H1 (cell line): ENCODE measurements around the gene OR7A10. TPM values are rescaled to one million over a fixed set of nuclear protein-coding genes. Genes with fewer than 3 reads are reported as not detected.

ENCODE experiments used
- CTCF ChIA-PET: fragments of 300-600 bp; sonication (Branson Sonifier 250); formaldehyde crosslinking; loops from one replicate; lab custom pipeline; 2021; ENCODE audit not compliant: partially characterized antibody; lab: Charles Lee
- POLR2A ChIA-PET: fragments of 300-600 bp; sonication (Branson Sonifier 250); formaldehyde crosslinking; loops from one replicate; lab custom pipeline; 2021; ENCODE audit warnings: inconsistent platforms; ENCODE audit not compliant: partially characterized antibody; lab: Charles Lee
- DNase-seq, 2 experiments: peaks; one replicate each; pipeline versions ENCODE4 v3.0.0 to v3.0.0-alpha.2; 2010 to 2022; ENCODE audit warnings: low spot score in 2 of 2, low read depth in 1 of 2, mixed read lengths in 1 of 2
- FAIRE-seq: peaks from 2 replicates; lab custom pipeline; 2011; peaks lifted over from hg19 to GRCh38; lab: Jason Lieb, UNC
- H2AFZ ChIP-seq: 2 replicates; pipeline ENCODE4 v1.8.1; 2012; ENCODE audit warnings: low read length, inconsistent platforms
- H2AK5ac ChIP-seq: 2 replicates; pipeline ENCODE4 v1.6.1; 2013; ENCODE audit warnings: low read depth, low read length
- H2BK120ac ChIP-seq: replicated peaks from 2 replicates; pipeline ENCODE3; 2013; ENCODE audit warnings: low read depth, low read length, inconsistent platforms
- H2BK12ac ChIP-seq: 2 replicates; pipeline ENCODE4 v1.6.1; 2013; ENCODE audit warnings: low read depth, low read length
- H2BK15ac ChIP-seq: 2 replicates; pipeline ENCODE4 v1.6.1; 2013; ENCODE audit warnings: low read length
- H2BK20ac ChIP-seq: 2 replicates; pipeline ENCODE4 v1.6.1; 2013; ENCODE audit warnings: low read length
- H2BK5ac ChIP-seq: 2 replicates; pipeline ENCODE4 v1.6.1; 2013; ENCODE audit warnings: low read depth, low read length
- H3K14ac ChIP-seq: 2 replicates; pipeline ENCODE4 v1.6.1; 2013; ENCODE audit warnings: inconsistent platforms; ENCODE audit not compliant: insufficient read length
- H3K18ac ChIP-seq: 2 replicates; pipeline ENCODE4 v1.6.1; 2013; ENCODE audit warnings: low read length; ENCODE audit errors: extremely low read depth
- H3K23ac ChIP-seq: 2 replicates; pipeline ENCODE4 v1.6.1; 2013; ENCODE audit warnings: inconsistent platforms; ENCODE audit not compliant: insufficient read length
- H3K23me2 ChIP-seq: 2 replicates; pipeline ENCODE4 v1.6.1; 2013; ENCODE audit warnings: low read depth, low read length
- H3K27ac ChIP-seq: 2 replicates; pipeline ENCODE4 v1.6.1; 2011; ENCODE audit warnings: low read depth, low read length, inconsistent platforms
- H3K27me3 ChIP-seq, 4 experiments: replicated peaks in 1 of 4; 1 replicate in 1 of 4; 2 replicates in 3 of 4; pipeline versions ENCODE4 v1.6.1 to v1.8.1; 2011 to 2013; ENCODE audit warnings: low read length in 3 of 4, mild to moderate bottlenecking in 3 of 4, inconsistent platforms in 2 of 4, mixed read lengths in 2 of 4, moderate library complexity in 1 of 4; ENCODE audit not compliant: control insufficient read depth in 3 of 4, insufficient read depth in 3 of 4; ENCODE audit errors: extremely low read depth in 1 of 4
- H3K36me3 ChIP-seq, 4 experiments: 2 replicates each; pipeline versions ENCODE4 v1.6.1 to v1.8.1; 2011 to 2013; ENCODE audit warnings: mild to moderate bottlenecking in 4 of 4, low read length in 3 of 4, moderate library complexity in 2 of 4, control low read depth in 1 of 4, inconsistent platforms in 1 of 4; ENCODE audit not compliant: insufficient read depth in 4 of 4, control insufficient read depth in 2 of 4
- H3K4ac ChIP-seq: replicated peaks from 2 replicates; pipeline ENCODE3; 2013; ENCODE audit warnings: low read length, low read depth, mixed read lengths, inconsistent platforms; ENCODE audit not compliant: insufficient read length
- H3K4me1 ChIP-seq, 4 experiments: replicated peaks in 1 of 4; 1 replicate in 1 of 4; 2 replicates in 3 of 4; pipeline versions ENCODE4 v1.6.1 to v1.8.1; 2011 to 2013; ENCODE audit warnings: low read length in 3 of 4, inconsistent platforms in 2 of 4, mixed read lengths in 1 of 4; ENCODE audit not compliant: insufficient read depth in 4 of 4, control insufficient read depth in 3 of 4
- H3K4me2 ChIP-seq, 2 experiments: 2 replicates each; pipeline versions ENCODE4 v1.6.1 to v1.8.1; 2011 to 2013; ENCODE audit warnings: low read depth in 2 of 2, low read length in 2 of 2, control low read depth in 1 of 2, inconsistent platforms in 1 of 2, mild to moderate bottlenecking in 1 of 2; ENCODE audit not compliant: insufficient read depth in 1 of 2
- H3K4me3 ChIP-seq, 4 experiments: fragments of 200-600, 300-600 bp in 1 of 4; sonication (generic), shearing (Covaris generic), sonication (Bioruptor Twin) in 1 of 4; 2 replicates each; pipeline versions ENCODE4 v1.5.1 to v1.8.1; 2011 to 2016; ENCODE audit warnings: low read length in 4 of 4, low read depth in 3 of 4, control low read depth in 2 of 4, inconsistent platforms in 2 of 4, mild to moderate bottlenecking in 2 of 4, mixed read lengths in 1 of 4, moderate library complexity in 1 of 4; ENCODE audit not compliant: insufficient read depth in 2 of 4; ENCODE audit errors: extremely low read depth in 1 of 4
- H3K56ac ChIP-seq: replicated peaks from 2 replicates; pipeline ENCODE3; 2013; ENCODE audit warnings: low read depth, mild to moderate bottlenecking, mixed read lengths, low read length, inconsistent platforms; ENCODE audit not compliant: insufficient read length
- H3K79me1 ChIP-seq: 2 replicates; pipeline ENCODE4 v1.6.1; 2013; ENCODE audit warnings: low read depth, low read length, control low read depth
- H3K79me2 ChIP-seq, 2 experiments: 2 replicates each; pipeline versions ENCODE4 v1.6.1 to v1.8.1; 2012 to 2013; ENCODE audit warnings: low read length in 2 of 2, mild to moderate bottlenecking in 2 of 2, inconsistent platforms in 1 of 2; ENCODE audit not compliant: insufficient read depth in 2 of 2, control insufficient read depth in 1 of 2
- H3K9ac ChIP-seq, 4 experiments: replicated peaks in 1 of 4; 1 replicate in 1 of 4; 2 replicates in 3 of 4; pipeline versions ENCODE4 v1.6.1 to v1.8.1; 2011 to 2013; ENCODE audit warnings: low read depth in 3 of 4, low read length in 3 of 4, control low read depth in 2 of 4, mild to moderate bottlenecking in 2 of 4, moderate library complexity in 2 of 4, inconsistent platforms in 1 of 4; ENCODE audit errors: extremely low read depth in 1 of 4
- H3K9me3 ChIP-seq, 2 experiments: 2 replicates each; pipeline versions ENCODE4 v1.6.1 to v1.8.1; 2012 to 2013; ENCODE audit warnings: mild to moderate bottlenecking in 2 of 2, moderate library complexity in 2 of 2, control low read depth in 1 of 2, inconsistent platforms in 1 of 2, low read depth in 1 of 2, low read length in 1 of 2, mixed read lengths in 1 of 2; ENCODE audit not compliant: insufficient read depth in 2 of 2
- H4K20me1 ChIP-seq, 2 experiments: replicated peaks in 1 of 2; 2 replicates each; pipeline versions ENCODE3 to v1.8.1; 2011 to 2013; ENCODE audit warnings: inconsistent platforms in 2 of 2, low read length in 2 of 2, mild to moderate bottlenecking in 1 of 2; ENCODE audit not compliant: insufficient read depth in 2 of 2, control insufficient read depth in 1 of 2
- H4K5ac ChIP-seq: 2 replicates; pipeline ENCODE4 v1.6.1; 2013; ENCODE audit warnings: low read length, low read depth, mixed read lengths, inconsistent platforms; ENCODE audit not compliant: insufficient read length
- H4K8ac ChIP-seq: 2 replicates; pipeline ENCODE4 v1.8.0; 2013; ENCODE audit warnings: mild to moderate bottlenecking, moderate library complexity, low read length, inconsistent platforms; ENCODE audit not compliant: insufficient read depth; ENCODE audit errors: extremely low read depth
- H4K91ac ChIP-seq: replicated peaks from 2 replicates; pipeline ENCODE3; 2013; ENCODE audit warnings: low read length, mixed read lengths, inconsistent platforms; ENCODE audit not compliant: insufficient read length
- RBBP5 ChIP-seq: IDR thresholded peaks from 2 replicates; pipeline ENCODE4 v1.7.1; 2012; ENCODE audit warnings: low read depth, mild to moderate bottlenecking, inconsistent platforms, low read length, moderate library complexity, borderline replicate concordance
- SIX5 ChIP-seq: IDR thresholded peaks from 2 replicates; pipeline ENCODE4 v1.6.1; 2011; ENCODE audit warnings: mild to moderate bottlenecking, low read depth, low read length
- WGBS, 2 experiments: shearing (Covaris generic) in 1 of 2; methylation state at CpG; one replicate each; pipeline versions ENCODE4 v1.1.6 to v1.1.7; 2013 to 2015; ENCODE audit warnings: low lambda C conversion rate in 2 of 2, mixed read lengths in 2 of 2, inconsistent platforms in 1 of 2, low coverage in 1 of 2, missing lambda C conversion rate in 1 of 2; ENCODE audit not compliant: insufficient replicate concordance in 2 of 2, insufficient coverage in 1 of 2, insufficient read length in 1 of 2; ENCODE audit errors: extremely low coverage in 1 of 2, missing lambda C conversion rate in 1 of 2; 5-methylcytosine and 5-hydroxymethylcytosine counted together
- polyA plus RNA-seq, 7 experiments: library from polyadenylated mRNA; depleted of rRNA in 3 of 7; stranded (reverse) in 5 of 7; unstranded in 2 of 7; fragments of >200 nt in 5 of 7; fragments of 200-250 nt in 2 of 7; gene quantifications; 1 replicate in 5 of 7; 2 replicates in 1 of 7; 4 replicates in 1 of 7; pipeline versions ENCODE4 v1.2.1 to v1.2.3, GENCODE V29; 2011 to 2013; ENCODE audit warnings: missing spikeins in 2 of 7, mixed read lengths in 2 of 7
- total RNA-seq: library from RNA; stranded (reverse); fragmentation: NEBNext Ultra II Directional; extraction: Animal tissue kit (Norgen Biotek cat#: 25700); gene quantifications from 2 replicates; pipeline ENCODE4 v1.2.1, GENCODE V29; 2021

The OR7A10 gene
- total and polyA plus RNA-seq, 2 of the 8 experiments (the other 6 are each of a cell fraction or from before 2014, with no cell fraction given): not detected

DNA sequence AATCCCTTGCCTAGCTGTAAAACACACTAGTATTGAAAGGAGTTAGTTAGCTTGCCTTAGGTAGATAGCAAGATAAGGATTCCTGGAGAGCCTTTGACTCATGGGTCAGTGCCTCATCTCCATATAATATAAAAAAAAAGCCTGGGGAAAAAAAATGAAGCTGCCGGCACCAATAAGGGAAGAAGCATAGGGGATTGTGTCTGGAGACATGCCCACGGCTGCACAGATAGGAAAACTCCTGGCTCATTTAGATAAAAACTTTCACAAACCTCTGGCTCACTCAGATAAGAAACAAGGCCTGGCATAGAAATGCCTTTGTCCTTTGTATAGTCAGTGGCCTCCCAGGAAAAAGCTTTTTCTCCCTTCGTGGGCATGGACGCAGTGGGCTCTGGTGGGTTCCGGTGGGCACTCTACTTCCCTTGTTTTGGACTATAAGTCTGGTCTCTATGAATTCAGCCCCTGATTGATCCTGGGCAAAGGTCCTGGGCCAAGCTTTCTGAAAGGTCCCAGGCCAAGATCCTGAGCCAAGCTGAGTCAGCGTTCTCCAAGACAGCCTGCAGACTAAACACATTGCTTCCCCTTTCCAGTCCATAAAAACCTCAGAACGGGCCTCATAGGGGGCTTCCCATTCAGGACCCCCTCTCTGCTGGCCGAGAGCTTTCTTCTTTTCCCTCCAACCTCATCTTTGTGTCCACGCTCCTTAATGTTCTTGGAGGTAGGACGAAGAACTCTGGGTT, 42.1 kb upstream of the OR7A10 start:
- no peak overlapping the region for H3K4me3 ChIP-seq
- FAIRE-seq: no peak
- TF ChIP-seq SIX5 (no peak), RBBP5 (no peak)

More for the DNA sequence above, 42.1 kb upstream of the OR7A10 start:
- H3K27me3 ChIP-seq: no peaks in the 10 kb centered on the region
- H3K14ac ChIP-seq: no peak overlapping the region
- H3K4me1 ChIP-seq: no peaks in the 10 kb centered on the region
- no peak overlapping the region for H2AFZ ChIP-seq
- no peaks in the 10 kb centered on the region for H3K36me3 ChIP-seq
- no peak overlapping the region for H2BK15ac ChIP-seq
- H3K23ac ChIP-seq: no peak overlapping the region
- no peak overlapping the region for H2BK12ac ChIP-seq
- ChIA-PET CTCF (no interaction called here), POLR2A (no interaction called here)
- H3K9me3 ChIP-seq: peaks cover 37 to 45% of the 10 kb centered on the region in 2 experiments
- 83% methylated on average over 10 of the region's 10 CpGs; no CpG with 5 or more reads in 1 of the 2 experiments for WGBS, 2 experiments
- no peak overlapping the region for H4K91ac ChIP-seq
- no peak overlapping the region for H3K27ac ChIP-seq
- H3K79me2 ChIP-seq: no peaks in the 10 kb centered on the region
- H3K9ac ChIP-seq: no peak overlapping the region
- no peak overlapping the region for H3K4ac ChIP-seq
- no peak overlapping the region for H4K5ac ChIP-seq
- no peak overlapping the region for H2AK5ac ChIP-seq
- no peak for DNase-seq
- no peak overlapping the region for H2BK20ac ChIP-seq
- no peak overlapping the region for H2BK120ac ChIP-seq
- no peak overlapping the region for H3K18ac ChIP-seq
- no peaks in the 10 kb centered on the region for H3K23me2 ChIP-seq
- H2BK5ac ChIP-seq: no peak overlapping the region
- H4K8ac ChIP-seq: no peak overlapping the region
- H3K56ac ChIP-seq: no peak overlapping the region
- H4K20me1 ChIP-seq: no peaks in the 10 kb centered on the region
- H3K79me1 ChIP-seq: no peaks in the 10 kb centered on the region
- no peak overlapping the region for H3K4me2 ChIP-seq
